GM18520 (cell line): ENCODE measurements around the gene MRAS.

Experiments
- ATAC-seq: cut with Tn5 transposase; IDR thresholded peaks from one replicate; pipeline ENCODE4 v1.9.1; 2021; ENCODE audit not compliant: unreplicated experiment

The MRAS gene

GRCh38 chr3:138384976-138385375 is 36.6 kb downstream of the MRAS start:
- no peak for ATAC-seq

- ATAC-seq = no peak
Observed at GRCh38 chr3:138389144-138389601, 40.8 kb downstream of the MRAS start.

GRCh38 chr3:138389841-138390581 is 41.6 kb downstream of the MRAS start:
- ATAC-seq = no peak

- ATAC-seq = no peak
Observed at GRCh38 chr3:138390582-138390932, 42.2 kb downstream of the MRAS start.

GRCh38 chr3:138394156-138394555 is 45.8 kb downstream of the MRAS start:
- ATAC-seq = no peak

GRCh38 chr3:138394686-138395085 is 46.3 kb downstream of the MRAS start:
- ATAC-seq = no peak

- no peak for ATAC-seq
Observed at GRCh38 chr3:138395865-138396751, 47.7 kb downstream of the MRAS start.

GRCh38 chr3:138396752-138397410 is 48.5 kb downstream of the MRAS start:
- ATAC-seq = no peak

GRCh38 chr3:138397983-138398382 is 49.6 kb downstream of the MRAS start:
- ATAC-seq = no peak

- no peak for ATAC-seq
Observed at GRCh38 chr3:138398791-138399575, 50.6 kb downstream of the MRAS start.

- ATAC-seq = no peak
Observed at GRCh38 chr3:138399766-138400165, 51.4 kb downstream of the MRAS start.

- ATAC-seq = no peak
Observed at GRCh38 chr3:138400651-138401070, 52.3 kb downstream of the MRAS start.

- no peak for ATAC-seq
Observed at GRCh38 chr3:138401834-138402233, 53.5 kb downstream of the MRAS start.

- no peak for ATAC-seq
Observed at GRCh38 chr3:138404121-138404520, 55.7 kb downstream of the MRAS start.

- no peak for ATAC-seq
Observed at GRCh38 chr3:138405001-138405400, 56.6 kb downstream of the MRAS start.

GRCh38 chr3:138405486-138405885 is 57.1 kb downstream of the MRAS start:
- no peak for ATAC-seq

- no peak for ATAC-seq
Observed at GRCh38 chr3:138406606-138407005, 58.2 kb downstream of the MRAS start.

- ATAC-seq = no peak
Observed at GRCh38 chr3:138407236-138407907, 59.0 kb downstream of the MRAS start.

- ATAC-seq = no peak
Observed at GRCh38 chr3:138408751-138409570, 60.6 kb downstream of the MRAS start.
